Activated CD8-positive, alpha-beta memory T cell treated with anti-CD3 and anti-CD28 coated beads for 36 hours (primary cell): ENCODE results near the gene CDC73. TPM values are rescaled to one million over a fixed set of nuclear protein-coding genes. Genes with fewer than 3 reads are reported as not detected.

Experiments
- CTCF ChIA-PET: fragments of 350-600 bp; sonication (Branson Sonifier 250); formaldehyde crosslinking; loops from one replicate; lab custom pipeline; 2021; ENCODE audit warnings: antibody characterized with exemption; lab: Charles Lee
- POLR2A ChIA-PET: fragments of 350-600 bp; sonication (Branson Sonifier 250); formaldehyde crosslinking; loops from one replicate; lab custom pipeline; 2021; ENCODE audit warnings: antibody characterized with exemption; lab: Charles Lee
- total RNA-seq, 2 experiments: library from RNA; stranded (reverse); gene quantifications; one replicate each; pipeline ENCODE4 v1.2.3, GENCODE V29; 2021

CDC73 gene
- 10 to 100 TPM; 49.1 to 52.7 TPM for total RNA-seq

DNA sequence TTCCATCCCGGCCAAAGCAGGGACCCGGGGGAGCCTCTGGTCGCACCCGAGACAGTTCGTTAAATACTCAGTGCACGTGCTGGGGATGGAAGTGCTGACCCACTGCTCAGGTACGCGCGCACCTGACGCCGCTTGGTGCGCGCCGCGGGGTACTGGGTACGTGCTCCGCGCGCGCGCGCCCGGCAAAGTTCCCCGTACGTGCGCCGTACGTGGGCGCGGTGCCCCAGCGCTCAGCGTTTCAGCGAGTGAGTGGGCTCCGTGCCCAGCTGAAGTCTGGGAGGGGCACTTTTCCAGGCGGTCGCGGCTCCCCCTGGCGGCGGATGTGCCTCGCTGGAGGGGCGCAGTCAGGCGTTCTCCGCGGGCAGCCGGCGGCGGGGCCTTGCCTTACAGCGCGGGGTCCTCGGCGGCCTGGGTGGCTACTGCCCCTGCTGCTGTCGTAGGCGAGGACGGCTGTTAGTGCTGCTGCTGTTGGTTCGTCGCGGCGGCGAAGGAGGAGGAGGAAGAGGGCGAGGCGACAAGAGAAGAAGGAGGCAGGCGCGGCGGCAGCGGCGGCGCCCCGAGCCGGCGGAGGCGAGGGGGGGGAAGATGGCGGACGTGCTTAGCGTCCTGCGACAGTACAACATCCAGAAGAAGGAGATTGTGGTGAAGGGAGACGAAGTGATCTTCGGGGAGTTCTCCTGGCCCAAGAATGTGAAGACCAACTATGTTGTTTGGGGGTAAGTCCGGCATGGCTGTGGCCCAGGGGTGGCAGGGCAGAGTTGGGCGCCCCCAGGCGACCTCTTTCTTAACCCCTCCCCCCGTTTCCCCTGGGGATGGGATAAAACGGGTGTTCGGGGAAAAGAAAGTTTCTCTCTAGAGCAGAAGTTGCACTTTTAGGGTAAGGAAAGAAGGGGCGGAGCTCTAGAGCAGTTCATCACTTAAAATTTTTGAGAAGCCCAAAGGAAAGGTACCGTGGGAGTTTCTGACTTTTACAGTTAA is at the start of gene CDC73:
Gene CDC73 (plus strand): TSS at position 416 of the 978 bp plus-strand sequence. CDS start 170 bp downstream, at position 586.
- ChIA-PET CTCF (interaction anchor here (0.6 to 1.7 kb wide), 7 partner anchors 14 to 334 kb away, joined by 3 to 7 read pairs (median 4); partner anchors contain the start of genes GLRX2, RO60 and UCHL5), POLR2A (interaction anchor here (0.6 to 3.2 kb wide), 3 partner anchors 17 to 315 kb away, joined by 3 to 23 read pairs (median 8); partner anchors contain the start of genes GLRX2, RO60 and UCHL5)

DNA sequence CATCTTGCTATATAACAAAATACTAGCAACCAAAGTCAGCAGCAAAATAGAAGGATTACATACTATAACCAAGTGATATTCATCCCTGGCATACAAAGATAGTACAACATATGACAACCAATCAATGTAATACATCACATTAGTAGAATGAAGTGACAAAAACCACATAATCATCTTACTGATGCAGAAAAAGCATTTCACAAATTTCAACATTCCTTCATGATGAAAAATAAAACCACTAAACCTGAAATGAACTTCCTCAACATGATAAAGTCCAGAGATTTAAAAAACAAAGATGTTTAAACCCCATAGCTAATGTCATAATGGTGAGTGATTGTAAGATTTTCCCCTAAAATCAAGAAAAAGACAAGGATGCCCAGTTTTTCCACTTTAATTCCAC is 43.8 kb upstream of the CDC73 start:
- CTCF ChIA-PET: no interaction called here
- POLR2A ChIA-PET: no interaction called here

DNA sequence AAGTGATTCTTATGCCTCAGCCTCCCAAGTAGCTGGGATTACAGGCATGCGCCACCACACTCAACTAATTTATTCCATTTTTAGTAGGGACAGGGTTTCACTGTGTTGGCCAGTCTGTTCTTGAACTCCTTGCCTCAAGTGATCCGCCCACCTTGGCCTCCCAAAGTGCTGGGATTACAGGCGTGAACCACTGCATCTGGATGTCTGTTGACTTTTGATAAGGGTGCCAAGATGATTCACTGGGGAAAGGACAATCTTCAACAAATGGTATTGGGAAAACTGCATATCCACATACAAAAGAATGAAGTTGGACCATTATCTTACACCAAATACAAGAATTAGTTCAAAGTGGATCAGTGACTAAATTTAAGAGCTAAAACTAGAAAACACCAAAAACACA is 42.6 kb upstream of the CDC73 start:
- CTCF ChIA-PET: interaction anchor here (0.6 kb wide), 1 partner anchor 143 kb away, joined by 3 read pairs; no protein-coding TSS in a partner anchor
- POLR2A ChIA-PET: interaction anchor here (0.6 kb wide), 1 partner anchor 14 kb away, joined by 3 read pairs; no protein-coding TSS in a partner anchor

DNA sequence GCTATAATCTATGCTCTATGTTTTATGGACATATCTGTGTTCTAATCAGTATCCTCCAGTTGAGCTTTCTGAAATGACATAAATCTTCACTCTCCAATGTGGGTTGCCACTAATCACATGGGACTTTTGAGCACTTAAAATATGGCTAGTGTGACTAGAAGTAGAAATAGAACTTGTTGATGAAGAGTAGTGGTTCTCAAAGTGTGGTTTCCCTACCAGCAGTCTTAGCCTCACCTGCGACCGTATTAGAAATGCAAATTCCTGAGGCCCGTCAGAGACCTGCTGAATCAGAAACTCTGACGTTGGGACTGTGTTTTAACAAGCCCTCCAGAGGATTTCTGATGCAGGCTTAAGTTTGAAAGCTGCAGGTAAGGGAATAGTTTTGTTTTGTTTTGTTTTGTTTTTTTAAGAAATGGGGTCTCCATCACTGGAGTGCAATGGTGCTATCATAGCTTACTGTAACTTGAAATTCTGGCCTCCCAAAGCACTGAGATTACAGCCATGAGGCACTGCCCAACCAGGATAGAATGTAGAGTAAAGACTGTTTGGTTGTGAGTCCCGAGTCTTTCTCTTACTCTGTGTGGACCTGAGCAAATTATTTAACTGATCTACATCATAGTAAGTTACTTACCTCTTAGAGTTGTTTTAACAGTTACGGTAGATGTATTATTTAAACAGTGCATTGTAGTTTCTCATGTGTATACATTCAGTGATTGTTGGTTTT is 38.3 kb upstream of the CDC73 start:
- POLR2A ChIA-PET: no interaction called here
- CTCF ChIA-PET: interaction anchor here (0.6 kb wide), 1 partner anchor 592 kb away, joined by 3 read pairs; no protein-coding TSS in a partner anchor

DNA sequence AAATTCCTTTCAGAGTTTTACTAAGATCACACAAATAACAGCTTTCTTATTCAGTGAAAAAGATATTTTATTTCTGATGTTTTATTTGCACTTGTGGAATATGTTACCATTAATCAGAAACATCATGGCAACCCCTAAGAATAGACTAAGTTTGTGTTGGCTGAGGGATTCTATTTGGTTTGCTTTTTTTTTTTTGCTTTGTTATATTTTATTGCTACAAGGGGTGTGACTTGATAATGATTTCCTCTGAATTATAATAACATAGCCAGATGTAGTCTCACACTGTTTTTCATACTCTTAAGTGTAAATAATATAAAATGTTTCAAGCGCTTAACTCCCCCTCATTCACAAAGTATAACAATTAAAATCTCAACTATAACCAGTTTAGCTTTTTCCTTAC is 36.6 kb upstream of the CDC73 start:
- ChIA-PET POLR2A (interaction anchor here (0.8 kb wide), 1 partner anchor 27 kb away, joined by 3 read pairs; the partner anchor contains the start of gene UCHL5), CTCF (interaction anchor here (1.3 kb wide), 1 partner anchor 38 kb away, joined by 3 read pairs; no protein-coding TSS in a partner anchor)

DNA sequence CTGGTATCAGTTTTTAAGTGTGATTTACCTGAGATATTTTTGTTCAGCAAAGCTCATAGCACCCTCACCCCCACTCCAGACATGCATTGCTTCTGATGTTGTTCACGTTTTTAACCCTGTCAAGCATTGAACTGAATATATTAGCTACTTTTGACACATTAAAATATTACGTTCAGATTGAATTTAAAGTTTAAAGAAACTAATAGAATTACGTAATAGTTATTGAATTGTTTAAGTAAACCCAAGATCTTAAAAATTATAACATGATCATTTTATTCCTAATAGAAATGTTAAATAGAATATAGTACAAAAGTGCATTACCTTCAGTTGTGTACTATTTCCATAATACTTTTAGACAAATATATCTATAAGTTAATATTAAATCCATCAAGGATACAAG is 35.5 kb upstream of the CDC73 start:
- POLR2A ChIA-PET: no interaction called here
- CTCF ChIA-PET: no interaction called here

DNA sequence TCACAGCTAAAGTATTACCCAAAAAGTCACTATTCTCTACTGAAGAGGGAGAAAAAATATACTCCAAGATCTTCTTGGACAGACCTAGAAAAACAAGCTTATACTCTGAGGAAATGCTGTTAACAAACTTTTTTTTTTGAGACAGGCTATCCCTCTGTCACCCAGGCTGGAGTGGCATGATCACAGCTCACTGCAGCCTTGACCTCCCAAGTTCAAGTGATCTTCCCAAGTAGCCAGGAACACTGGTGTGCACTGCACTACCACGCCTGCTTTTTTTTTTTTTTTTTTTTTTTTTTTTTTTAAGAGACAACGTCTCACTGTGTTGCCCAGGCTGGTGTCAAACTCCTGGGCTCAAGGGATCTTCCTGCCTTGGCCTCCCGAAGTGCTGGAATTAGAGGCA is 33.9 kb upstream of the CDC73 start:
- ChIA-PET POLR2A (no interaction called here), CTCF (no interaction called here)

DNA sequence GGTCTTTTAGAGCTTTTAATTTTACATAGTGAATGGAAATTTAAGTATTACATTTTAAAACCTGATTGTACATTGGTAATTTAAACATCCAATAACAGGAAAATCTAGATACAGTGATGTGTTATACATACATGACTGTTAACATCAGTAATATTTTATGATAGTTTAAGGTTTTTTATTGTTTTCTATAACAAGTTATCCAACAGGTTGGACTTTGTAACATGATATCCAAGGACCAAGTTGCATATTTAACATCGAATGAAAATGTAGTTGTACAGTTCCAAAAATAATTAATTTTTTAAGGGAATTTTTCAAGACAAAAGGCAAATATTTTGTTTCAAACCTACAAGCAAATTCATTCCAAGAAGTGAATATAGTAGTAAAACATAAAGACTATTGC is 31.0 kb upstream of the CDC73 start:
- CTCF ChIA-PET: no interaction called here

DNA sequence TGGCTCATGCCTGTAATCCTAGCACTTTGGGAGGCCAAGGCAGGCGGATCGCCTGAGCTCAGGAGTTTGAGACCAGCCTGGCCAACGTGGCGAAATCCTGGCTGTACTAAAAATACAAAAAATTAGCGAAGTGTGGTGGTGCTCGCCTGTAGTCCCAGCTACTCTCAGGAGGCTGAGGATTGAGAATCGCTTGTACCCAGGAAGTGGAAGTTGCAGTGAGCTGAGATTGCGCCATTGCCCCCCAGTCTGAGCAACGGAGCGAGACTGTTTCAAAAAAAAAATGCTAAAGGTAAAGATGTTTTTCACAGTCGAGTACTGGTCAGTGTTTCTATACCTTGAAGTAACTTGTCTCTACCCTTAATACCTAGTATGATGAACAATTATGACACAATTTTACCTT is 27.7 kb upstream of the CDC73 start:
- POLR2A ChIA-PET: interaction anchor here (1.9 kb wide), 1 partner anchor 10 kb away, joined by 4 read pairs; the partner anchor contains the start of gene GLRX2
- CTCF ChIA-PET: interaction anchor here (0.6 kb wide), 1 partner anchor 23 kb away, joined by 3 read pairs; no protein-coding TSS in a partner anchor

More for the DNA sequence above, 31.0 kb upstream of the CDC73 start:
- POLR2A ChIA-PET: no interaction called here

DNA sequence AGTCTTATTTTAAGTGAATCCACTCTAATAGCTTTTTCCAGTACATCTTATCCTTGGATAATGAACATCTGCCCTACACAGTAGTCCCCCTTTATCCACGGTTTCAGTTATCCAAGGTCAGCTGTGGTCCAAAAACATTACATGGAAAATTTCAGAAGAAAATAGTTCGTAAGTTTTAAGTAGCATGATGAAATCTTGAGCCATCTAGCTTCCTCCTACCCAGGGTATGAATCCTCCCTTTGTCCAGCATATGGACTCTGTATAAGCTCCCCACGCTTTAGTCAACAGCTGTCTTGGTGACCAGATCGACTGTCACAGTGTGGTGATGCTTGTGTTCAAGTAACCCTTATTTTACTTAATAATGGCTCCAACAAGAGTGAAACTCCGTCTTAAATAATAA is 19.2 kb upstream of the CDC73 start:
- ChIA-PET CTCF (no interaction called here), POLR2A (no interaction called here)

DNA sequence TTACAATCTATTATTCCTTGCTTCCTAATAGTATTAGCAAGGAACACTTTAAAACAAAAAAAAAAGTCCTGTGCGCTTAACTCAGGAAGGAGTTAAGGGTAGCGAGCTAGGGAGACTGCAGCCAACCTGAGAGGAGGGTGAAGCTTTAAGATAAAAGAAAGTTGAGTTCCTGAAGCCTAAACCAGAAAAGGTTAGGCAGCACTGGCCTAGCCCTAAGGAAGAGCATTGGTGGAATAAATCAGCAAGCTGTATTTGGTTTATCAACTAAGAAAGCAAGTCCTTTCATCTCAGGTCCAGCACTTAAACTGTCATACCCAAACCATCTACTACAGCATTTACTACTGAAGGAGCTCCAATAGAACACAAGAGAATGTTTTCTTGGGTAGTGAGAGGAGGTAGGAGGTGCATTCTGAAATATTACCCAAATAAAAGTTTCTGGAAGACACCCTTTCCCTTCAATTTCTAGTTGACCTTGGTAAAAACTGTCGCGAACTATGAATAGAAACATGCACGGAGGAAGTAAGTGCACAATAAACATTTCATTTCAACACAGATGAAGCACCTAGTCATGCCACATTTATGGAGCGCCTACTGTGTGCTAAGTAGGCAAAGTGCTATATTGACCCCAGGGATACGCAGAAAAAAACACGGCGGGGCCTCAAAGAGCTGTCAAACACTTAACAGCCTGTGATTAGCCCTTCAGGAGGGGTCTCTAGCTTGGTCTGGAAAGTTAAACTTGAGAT is 17.9 kb upstream of the CDC73 start:
- POLR2A ChIA-PET: interaction anchor here (0.7 to 2.0 kb wide), 4 partner anchors 11 to 82 kb away, joined by 4 to 12 read pairs (median 6); partner anchors contain the start of genes CDC73, RO60 and UCHL5
- CTCF ChIA-PET: interaction anchor here (1.1 to 2.1 kb wide), 4 partner anchors 19 to 45 kb away, joined by 3 to 9 read pairs (median 4); partner anchors contain the start of genes RO60 and UCHL5

DNA sequence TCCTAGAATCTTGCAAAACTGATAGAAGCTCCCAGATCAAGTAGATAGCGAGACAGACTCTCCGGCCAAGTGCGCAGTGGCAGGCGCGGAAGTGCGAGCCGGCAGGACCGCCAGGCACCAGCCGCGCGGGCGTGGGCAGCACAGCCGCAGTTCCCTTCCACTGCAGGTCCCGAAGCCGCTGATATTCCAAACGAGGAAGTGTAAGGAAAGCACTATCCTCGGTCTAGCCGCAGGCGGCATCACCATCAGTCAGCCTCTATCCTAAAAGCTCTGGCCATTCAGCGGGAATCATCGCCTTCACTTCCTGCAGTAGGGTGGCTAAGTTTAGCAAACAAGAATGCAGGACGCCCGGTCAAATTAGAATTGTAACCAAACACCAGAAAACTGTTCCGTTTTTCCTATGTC is 17.3 kb upstream of the CDC73 start:
- ChIA-PET CTCF (interaction anchor here (1.1 to 2.1 kb wide), 5 partner anchors 17 to 46 kb away, joined by 3 to 9 read pairs (median 4); partner anchors contain the start of genes RO60 and UCHL5), POLR2A (interaction anchor here (0.7 to 2.0 kb wide), 5 partner anchors 11 to 82 kb away, joined by 4 to 12 read pairs (median 8); partner anchors contain the start of genes CDC73, RO60 and UCHL5)

DNA sequence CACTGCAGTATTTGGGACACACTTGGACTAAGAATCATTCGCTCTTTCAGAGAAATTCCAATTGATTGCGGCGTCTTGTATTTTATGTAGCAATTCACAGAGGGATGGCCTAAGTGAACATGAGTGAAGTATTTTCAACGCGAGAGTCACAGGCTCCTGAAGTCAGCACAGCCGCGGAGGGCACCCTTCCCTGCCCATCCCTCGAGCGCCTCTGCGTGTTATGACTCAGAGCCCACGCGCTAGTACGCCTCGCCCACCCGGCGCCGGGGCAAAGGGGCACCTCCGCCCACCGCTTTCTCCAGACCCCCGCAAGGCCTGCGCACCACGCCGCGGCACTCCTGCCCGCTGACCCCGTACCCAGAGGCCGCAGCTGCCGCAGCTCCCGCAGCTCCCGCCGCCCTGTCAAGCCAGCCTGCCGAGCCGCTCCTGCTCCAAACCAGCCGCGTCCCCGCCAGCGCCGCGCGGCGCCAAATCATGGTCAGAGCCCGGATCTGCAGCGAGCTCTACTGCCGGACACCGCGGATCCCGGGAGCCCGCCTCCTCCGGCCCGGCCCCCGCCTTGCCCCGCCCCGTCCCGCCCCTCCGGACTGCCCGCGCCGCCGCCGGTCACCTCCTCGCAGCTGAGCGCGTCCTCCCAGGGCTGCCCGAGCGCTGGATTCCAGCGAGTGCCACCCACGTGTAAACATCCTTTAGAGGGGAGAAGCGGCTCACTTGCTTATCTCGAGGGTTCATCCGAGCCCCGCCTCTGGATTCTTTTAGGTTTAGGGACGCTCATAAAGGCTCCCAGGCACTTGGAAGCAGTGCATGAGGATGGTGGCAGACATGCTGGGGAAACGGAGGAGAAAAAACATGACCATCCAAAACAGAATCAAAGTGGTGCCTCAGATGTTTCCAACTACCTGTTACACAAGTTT is 16.7 kb upstream of the CDC73 start, which contains the start of gene GLRX2:
Gene GLRX2 (minus strand): TSS at position 508 of the 914 bp plus-strand sequence. CDS start 32 bp downstream, at position 476.
- CTCF ChIA-PET: interaction anchor here (0.9 to 2.1 kb wide), 5 partner anchors 16 to 47 kb away, joined by 3 to 9 read pairs (median 4); partner anchors contain the start of genes RO60 and UCHL5
- POLR2A ChIA-PET: interaction anchor here (1.2 to 2.0 kb wide), 3 partner anchors 12 to 47 kb away, joined by 4 to 10 read pairs (median 8); partner anchors contain the start of genes CDC73, RO60 and UCHL5

DNA sequence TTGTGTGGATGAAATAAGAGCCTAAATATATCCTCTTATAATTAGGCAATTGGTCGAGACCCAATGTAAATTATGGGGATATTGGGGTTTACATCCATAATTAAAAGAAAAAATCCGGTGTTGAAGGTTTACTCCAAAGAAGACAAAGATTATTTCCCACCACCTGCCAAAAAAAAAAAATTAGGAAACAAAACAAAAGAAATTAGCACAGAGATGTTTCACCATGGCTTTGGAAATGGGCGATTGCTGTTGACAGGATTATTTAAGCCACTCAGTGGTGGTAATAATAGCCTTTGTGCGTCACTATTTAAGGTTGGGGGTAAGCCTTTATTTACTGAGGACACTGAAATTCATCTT is 16.0 kb upstream of the CDC73 start:
- CTCF ChIA-PET: interaction anchor here (0.9 to 2.1 kb wide), 2 partner anchors 17 to 47 kb away, joined by 4 to 9 read pairs; partner anchors contain the start of genes RO60 and UCHL5
- POLR2A ChIA-PET: interaction anchor here (1.2 to 2.0 kb wide), 2 partner anchors 16 to 47 kb away, joined by 8 to 10 read pairs; partner anchors contain the start of genes CDC73, RO60 and UCHL5

DNA sequence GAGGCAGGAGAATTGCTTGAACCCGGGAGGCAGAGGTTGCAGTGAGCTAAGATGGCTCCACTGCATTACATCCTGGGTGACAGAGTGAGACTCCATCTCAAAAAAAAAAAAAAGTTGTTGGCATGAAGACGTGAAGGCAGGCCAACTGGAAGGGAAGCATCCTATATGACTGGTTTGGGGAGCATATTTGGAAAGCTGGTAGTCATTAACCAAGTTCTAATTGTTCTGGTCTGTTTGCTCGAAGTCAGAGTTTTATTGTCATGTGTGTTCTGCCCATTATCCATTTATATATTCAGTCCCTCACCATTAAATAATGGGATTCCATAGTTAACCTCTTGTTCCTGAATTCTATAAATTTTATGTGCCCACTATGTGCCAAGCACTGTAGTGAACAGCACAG is 13.4 kb upstream of the CDC73 start:
- CTCF ChIA-PET: interaction anchor here (1.0 to 1.2 kb wide), 2 partner anchors 11 to 13 kb away, joined by 3 read pairs; no protein-coding TSS in a partner anchor
- POLR2A ChIA-PET: no interaction called here

DNA sequence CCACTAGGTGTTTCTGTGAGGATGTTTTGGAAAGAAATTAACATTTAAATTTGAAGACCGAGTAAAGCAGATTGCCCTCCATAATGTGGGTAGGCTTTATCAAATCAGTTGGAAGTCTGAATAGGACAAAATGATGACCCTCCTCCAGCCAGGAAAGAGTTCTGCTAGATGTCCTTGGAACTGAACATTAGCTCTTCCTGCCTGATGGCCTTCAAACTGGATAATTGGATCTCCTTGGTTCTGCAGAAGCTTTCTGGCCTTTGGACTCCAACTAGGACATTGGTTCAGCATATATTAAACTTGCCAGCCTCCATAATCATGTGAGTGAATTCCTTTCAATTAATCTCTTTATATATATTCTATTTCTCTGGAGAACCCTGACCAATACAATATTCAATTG is 12.2 kb upstream of the CDC73 start:
- POLR2A ChIA-PET: no interaction called here
- CTCF ChIA-PET: no interaction called here

DNA sequence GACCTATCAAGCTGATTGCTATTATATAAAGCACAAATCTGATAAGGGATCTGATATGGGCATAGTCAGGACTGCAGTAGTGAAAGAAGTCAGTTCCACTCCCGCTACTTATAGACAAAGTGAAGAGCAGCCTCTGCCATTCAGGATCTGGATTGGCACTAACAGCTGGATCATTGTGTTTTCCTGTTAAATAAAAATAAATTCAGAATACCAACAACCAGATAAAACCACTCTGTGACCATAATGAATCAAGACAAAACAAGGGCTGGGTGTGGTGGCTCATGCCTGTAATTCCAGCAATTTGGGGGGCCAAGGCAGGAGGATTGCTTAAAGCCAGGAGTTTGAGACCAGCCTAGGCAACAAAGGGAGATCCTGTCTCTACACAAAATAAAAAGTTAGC is 11.6 kb upstream of the CDC73 start:
- POLR2A ChIA-PET: no interaction called here
- CTCF ChIA-PET: no interaction called here
